Femur (tissue), 1 donor: ENCODE data around the gene TSFM.
A peak's percentile ranks its signal among the peaks of the same experiment; 100 is the strongest.

Source experiments
- DNase-seq: peaks from one replicate; pipeline ENCODE4 v3.0.0-alpha.2; 2017

The TSFM gene

GRCh38 chr12:57782243-57782607 is 362 bp upstream of the TSFM start:
- DNase-seq = no peak

DNA sequence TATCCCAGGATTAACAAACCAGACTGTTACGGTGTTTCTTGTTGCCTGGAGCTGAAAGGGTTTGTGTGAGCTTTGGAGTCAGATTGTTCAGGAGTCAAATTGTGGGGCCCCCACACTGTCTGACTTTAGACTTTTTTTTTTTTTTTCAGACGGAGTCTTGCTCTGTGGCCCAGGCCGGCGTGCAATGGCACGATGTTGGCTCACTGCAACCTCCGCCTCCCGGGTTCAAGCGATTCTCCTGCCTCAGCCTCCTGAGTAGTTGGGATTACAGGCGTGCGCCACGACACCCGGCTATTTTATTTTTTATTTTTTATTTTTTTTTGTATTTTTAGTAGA is 847 bp downstream of the TSFM start:
- DNase-seq = no peak

GRCh38 chr12:57783861-57784260 is 1.3 kb downstream of the TSFM start:
- no peak for DNase-seq

DNA sequence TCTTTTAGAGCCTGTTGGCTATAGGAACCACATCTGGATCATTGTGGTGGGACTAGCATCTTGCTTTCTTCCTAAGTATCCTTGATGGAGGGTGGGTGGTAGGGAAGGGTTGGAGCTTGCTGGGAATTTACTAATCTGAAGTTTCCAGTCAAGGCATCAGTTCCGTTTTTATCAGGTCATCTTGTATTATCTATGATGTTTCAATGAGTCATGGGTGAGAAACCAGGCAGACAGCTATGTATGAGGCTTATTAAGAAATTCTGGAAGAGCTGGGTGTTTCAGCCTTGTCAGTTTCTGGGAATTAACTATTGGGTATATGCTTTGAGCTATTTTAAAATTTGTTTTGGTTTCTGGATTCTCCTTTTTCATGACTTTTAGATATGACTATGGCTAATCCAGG is 11.3 kb downstream of the TSFM start:
- DNase-seq = no peak

- no peak for DNase-seq
Observed at GRCh38 chr12:57795354-57795753, 12.8 kb downstream of the TSFM start.

DNA sequence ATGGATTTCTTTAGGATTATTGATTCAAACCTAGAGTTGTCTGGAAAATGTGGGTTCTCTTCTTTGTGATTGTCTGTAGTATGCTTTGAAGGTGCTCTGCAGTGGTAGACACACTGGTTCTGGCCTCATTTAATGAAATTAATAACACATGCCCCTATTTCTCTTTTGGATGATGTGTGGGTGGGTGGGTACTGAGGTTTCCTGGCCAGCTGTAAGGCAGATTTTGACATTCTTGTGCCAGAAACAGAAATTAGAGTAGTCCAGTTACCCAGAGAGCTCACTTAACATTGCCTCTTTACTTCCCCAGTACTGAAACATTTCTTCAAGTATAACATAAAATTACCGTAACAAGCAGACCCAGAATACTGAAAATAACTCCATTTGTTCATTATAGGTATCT is 14.4 kb downstream of the TSFM start:
- DNase-seq = no peak

GRCh38 chr12:57797933-57798332 is 15.3 kb downstream of the TSFM start:
- DNase-seq = no peak

- no peak for DNase-seq
Observed at GRCh38 chr12:57800965-57801364, 18.4 kb downstream of the TSFM start.

DNA sequence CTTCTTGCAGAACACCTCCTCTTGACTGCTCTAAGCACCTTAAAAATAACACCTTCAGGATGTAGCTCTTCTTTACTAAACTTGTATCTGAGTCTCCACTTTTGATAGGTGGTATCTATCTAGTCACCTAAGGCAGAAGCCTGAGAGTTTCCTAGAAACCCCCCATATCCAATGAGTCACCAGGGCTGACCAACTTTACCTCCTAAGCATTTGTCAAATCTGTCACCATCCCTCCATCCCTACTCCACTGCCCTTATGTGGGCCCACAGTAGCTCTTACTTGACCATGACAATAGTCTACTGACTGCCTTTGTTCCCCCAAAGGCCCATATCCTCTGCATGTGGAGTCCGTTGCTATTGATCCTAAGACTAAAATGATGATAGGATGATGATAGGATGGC is 20.0 kb downstream of the TSFM start:
- no peak for DNase-seq

- DNase-seq = no peak
Observed at GRCh38 chr12:57803319-57803893, 20.8 kb downstream of the TSFM start.

GRCh38 chr12:57806677-57807076 is 24.1 kb downstream of the TSFM start:
- DNase-seq = no peak

DNA sequence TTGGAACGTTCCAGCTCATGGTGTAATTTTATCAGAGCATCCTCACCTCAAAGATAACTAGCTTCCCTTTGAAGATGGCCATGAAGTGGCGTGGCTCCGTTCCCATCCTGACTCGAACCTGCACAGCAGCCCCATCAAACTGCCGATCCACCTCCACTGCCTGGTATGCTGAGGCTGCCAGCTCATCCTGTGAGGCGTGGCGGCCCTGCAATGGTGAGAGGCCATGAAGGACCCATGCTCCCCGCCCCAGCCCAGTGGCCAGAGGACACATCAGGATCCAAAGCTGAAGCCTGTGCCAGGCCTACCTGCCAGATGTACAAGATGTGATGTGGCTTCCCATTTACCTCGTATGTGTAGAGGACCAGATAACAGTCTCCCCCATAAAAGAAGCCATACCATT is 24.7 kb downstream of the TSFM start:
- no peak for DNase-seq

GRCh38 chr12:57808351-57808750 is 25.8 kb downstream of the TSFM start:
- DNase-seq = no peak

GRCh38 chr12:57809425-57809824 is 26.8 kb downstream of the TSFM start:
- DNase-seq = no peak

DNA sequence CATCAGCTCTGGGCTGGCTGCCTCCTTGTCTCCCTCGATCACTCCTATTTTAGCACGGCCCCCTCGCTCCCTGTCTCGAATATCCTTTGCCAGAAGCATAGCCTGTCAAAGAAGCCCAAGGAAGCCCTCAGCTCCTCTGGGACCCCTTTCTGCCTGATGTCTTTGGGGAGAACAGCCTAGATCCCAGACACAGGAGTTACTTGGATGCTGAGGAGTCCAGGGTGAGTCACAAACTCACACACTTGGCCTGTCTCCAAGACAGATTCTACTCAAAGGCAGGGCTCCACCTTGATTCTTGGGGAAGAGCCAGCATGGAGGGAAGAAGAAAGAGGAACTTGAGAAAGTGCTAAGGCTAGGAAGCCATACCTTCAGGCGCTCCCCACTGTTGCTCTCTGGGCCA is 27.9 kb downstream of the TSFM start:
- DNase-seq = no peak

GRCh38 chr12:57811028-57811755 is 28.6 kb downstream of the TSFM start:
- DNase-seq = no peak

DNA sequence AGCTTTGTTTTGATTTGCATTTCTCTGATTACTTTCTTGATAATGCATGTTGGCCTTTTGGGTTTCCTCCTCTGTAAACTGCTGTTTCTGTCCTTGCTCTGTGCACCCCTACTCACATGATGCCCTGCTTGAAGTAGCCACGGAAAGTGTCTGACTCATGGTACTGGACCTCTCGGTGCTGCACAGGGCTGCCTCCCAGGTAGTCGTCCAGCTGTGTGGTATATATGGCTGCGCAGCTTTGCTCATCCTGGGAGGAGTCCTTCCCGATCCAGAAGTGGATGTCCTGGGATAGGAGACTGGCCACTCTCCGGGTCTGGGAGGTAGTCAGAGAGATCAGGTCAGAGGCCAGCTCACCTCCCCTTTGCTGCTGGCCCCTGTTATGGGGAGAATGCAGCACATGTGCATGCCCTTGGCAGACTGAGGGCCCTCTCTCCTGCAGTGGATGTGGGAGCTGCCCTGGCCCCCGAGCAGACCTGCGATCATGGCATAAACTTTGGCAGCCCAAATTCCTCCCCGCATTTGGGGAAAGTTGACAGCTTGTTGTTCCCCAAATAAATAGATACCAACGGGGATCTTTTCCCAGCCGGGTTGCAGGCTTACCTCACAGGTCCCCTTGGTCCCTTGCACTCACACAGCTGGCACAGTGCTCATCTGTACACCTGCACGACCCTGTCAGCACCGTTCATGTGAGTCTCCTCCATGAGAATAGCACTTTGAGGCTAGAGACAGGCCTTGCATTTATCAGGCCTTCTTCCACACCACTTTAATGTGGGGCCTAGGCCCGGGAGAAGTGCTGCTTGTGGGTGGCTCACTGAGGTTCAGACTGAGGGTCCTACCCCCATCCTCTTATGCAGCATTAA is 30.8 kb downstream of the TSFM start:
- no peak for DNase-seq

- peak; percentile 60 for DNase-seq
Observed at GRCh38 chr12:57813971-57814772, 31.6 kb downstream of the TSFM start.

- no peak for DNase-seq
Observed at GRCh38 chr12:57815177-57816000, 32.8 kb downstream of the TSFM start.

DNA sequence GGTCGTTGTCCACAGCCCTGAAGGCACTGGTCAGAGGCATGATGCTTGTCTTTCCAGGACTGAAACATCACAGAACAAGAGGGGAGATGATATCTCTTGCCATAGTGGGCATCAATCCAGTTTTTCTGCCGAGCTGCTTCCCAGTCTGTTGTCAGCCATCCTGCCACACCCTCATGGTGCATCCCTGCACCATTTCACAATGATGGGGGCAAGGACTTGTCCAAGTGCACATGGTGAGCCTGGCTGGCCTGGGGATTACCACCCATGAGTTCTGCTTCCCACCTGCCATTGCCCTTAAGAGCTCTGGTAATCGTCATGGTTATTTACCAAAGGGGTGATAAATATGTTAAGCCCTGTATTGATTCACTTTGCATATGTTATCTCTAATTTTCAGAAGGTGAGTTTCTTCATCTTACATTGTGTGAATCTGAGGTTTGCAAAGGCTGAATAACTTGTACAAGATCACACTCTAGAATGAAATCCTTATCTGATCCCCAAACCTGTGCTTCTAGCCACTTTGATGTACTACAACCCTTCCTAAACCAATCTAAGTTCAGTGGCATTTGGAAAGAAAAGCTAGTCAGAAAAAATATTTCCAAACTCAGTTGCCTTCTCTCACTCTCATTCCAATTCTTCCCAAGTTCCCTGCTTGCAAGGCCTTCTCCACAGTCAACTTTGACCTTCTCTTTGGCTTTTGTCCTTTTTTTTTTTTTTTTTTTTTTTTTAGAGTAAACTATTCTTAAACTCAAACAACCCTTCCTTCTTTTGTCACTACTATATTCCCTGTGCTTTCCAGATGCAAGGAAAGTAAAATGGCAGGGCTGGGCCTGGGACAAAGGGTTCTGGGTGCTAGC is 33.6 kb downstream of the TSFM start:
- no peak for DNase-seq

DNA sequence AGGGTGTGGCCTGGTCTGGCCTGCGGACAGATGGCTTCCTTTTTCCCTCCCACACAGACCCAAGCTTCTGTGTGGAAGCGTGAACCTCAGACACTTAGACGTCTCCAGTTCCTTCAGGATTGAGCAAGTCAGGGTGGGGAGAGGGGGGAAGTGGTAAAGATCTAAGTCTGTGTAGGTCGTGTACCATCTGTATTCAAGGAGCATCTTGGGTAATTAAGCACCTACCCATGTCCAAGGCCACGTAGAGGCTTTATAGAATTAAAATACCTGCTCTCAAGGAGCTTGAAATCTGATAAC is 34.2 kb downstream of the TSFM start:
- no peak for DNase-seq
